AG09319 (cell line): ENCODE results near the gene ACER2.

Experiments used
- DNase-seq: peaks from one replicate; pipeline ENCODE4 v3.0.0-alpha.2; 2010; ENCODE audit warnings: low read depth; ENCODE audit errors: extremely low read depth
- CTCF ChIP-seq: IDR thresholded peaks from 2 replicates; pipeline ENCODE4 v1.5.1; 2011; ENCODE audit warnings: low read depth, mild to moderate bottlenecking, inconsistent platforms, low read length, moderate library complexity

Gene ACER2

DNA sequence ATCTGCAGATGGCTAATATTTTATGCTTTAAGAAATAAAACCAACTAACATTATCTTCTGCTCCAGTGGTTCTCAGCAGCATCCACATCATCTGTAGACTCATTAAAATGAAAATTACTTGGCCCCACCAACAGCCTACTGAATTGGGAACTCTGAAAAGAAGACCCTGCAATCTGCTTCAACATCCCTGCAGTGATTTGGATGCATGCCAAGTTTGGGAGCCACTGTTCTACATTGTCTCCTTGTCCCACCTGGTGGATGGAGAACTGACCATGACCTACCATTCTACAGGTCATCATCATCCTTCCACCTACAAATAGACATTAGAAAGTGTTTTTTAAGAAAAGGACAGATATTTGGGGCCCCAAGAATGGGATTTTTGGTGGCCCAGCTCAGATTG, 71.1 kb downstream of the ACER2 start:
- TF ChIP-seq CTCF, result no peak
- DNase-seq, result no peak

DNA sequence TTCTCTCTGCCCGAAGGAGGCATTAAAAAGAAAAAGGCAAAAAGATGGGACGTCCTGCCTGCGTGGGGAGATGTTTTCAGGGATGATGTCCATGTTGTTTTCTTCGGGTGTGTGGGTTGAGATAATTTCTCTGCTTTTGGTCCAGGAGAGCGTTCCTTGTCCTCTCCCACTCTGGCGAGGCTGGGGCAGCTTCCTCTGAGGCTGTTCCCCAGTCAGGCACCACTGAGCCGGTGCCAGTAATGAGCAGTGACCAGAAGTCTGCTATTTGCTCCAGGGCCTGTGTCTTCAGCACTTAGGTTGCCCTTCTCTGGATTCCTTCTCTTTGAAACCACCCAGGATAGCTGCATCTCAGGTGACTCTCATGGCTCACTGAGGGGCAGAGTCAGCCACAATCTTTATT, 71.5 kb downstream of the ACER2 start:
- no peak for TF ChIP-seq CTCF
- DNase-seq, result no peak

DNA sequence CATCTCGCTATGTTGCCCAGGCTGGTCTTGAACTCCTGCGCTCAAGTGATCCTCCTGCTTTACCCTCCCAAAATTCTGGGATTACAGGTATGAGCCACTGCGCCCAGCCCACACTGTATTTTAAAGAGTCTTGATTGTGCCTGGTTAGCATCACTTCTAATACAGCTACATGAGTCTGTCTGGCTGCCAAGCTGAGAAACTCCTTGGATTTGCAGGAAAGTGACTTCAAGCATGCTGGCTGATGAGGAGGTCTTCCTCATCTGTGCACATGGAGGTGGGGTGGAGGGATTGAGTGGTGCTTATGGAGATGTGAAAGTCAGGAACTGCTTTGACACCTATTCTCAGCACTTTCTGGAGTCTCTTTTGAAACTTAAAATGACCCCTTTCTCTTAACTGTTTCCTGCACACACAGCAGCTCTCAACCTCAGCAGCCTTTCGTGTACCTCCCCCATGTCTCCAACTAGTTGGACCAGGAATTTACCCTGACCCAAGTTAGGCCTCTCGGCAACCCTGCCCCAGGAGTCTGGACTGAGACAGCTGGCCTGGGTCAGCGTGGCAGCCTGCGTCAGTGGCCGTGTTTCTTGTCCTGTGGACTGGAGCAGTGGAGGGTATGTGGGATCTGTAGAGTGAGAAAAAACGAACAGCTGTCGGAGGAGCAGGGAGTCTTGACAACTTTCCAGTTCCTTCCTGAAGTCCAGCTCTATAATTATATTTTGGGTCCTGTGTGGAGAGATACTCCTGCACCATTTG, 72.5 kb downstream of the ACER2 start:
- DNase-seq, result no peak
- TF ChIP-seq CTCF, result no peak

GRCh38 chr9:19481971-19482404, 73.2 kb downstream of the ACER2 start:
- TF ChIP-seq CTCF, result no peak
- DNase-seq, result no peak

GRCh38 chr9:19484699-19485098, 75.9 kb downstream of the ACER2 start:
- DNase-seq, result no peak
- TF ChIP-seq CTCF, result no peak

GRCh38 chr9:19485193-19485592, 76.4 kb downstream of the ACER2 start:
- DNase-seq, result no peak
- no peak for TF ChIP-seq CTCF

DNA sequence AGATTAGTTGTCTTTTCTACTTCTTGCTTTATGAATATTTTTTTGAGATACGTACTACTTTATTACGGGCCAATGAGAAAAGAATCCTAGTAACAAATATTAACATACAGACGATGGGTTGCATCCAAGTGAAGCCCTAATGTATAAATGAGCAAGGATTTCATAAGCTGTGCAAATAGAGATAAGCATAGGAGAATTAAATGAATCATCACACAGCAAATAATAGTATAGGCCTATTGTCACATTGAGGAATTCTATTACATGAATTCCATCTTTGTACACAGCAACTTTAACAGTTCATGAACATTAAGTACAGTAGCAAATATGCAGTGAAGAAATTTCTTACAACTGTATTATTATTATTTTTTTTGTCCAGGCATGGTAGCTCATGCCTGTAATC, 78.0 kb downstream of the ACER2 start:
- TF ChIP-seq CTCF, result no peak
- no peak for DNase-seq
